Fibroblast of upper back skin (primary cell): ENCODE results near the gene CNGA4.
"Not testable (repeated sequence)": the region's sequence is repeated elsewhere in the genome, so short reads cannot be mapped to it uniquely, and the experiment has no call there.

ENCODE experiments used
- DNase-seq: peaks from one replicate; pipeline ENCODE4 v3.0.0-alpha.2; 2013

Gene CNGA4

DNA sequence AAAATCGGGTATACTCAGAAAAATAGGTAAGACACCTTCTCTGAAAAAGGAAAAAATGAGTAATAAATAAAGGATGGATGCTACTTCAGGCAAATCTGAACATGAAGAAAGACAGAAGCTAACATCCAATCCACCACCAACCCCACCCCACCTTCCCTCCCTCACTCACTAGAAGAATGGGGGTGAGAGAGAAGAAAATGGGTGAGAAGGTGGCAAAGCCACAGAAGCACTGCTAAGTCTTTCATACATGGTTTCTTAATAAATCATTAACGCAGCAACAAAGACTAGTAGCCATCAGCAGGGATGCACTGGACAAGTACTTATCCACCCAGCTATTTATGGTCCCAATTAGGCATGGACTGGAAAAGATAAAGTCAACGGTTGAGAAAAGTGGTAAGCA, 10.4 kb upstream of the CNGA4 start:
- DNase-seq = no peak

DNA sequence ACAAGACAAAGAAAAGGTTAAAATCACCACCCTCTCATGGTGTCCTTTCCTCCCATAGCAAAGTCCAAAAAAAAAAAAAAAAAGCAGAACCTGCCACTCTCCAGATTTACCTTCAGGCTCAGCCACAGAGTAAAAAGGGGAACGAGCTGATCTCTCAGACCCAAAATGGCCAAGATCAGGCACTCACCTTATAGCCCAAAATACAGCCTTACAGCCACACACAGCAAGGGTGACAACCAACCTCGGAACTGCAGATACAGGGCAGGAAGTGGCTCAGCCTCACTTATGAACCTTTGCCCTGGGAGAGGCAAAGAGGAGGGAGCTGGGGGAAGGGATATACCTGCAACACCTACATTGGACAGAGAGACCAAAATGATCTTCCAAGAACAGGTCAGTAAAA, 9.0 kb upstream of the CNGA4 start:
- DNase-seq = no peak

DNA sequence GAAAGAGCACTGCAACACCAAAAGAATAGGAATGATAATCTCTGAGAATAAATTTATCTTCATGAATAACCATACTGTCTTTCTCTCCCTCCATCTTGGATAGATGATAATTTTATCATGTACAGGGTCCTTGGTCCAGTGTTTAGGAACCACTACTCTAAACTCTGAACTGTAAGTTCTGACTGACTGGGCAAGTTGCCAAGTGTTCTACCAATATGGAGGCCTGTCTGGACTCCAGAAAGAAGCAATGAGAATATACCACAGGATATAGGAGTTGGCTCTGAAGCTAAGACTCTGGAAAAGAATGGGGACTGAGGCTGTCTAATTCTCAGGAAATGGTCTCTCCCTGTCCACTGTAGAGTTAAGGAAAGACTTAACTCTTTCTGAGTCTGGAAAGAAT, 6.0 kb upstream of the CNGA4 start:
- DNase-seq = no peak

DNA sequence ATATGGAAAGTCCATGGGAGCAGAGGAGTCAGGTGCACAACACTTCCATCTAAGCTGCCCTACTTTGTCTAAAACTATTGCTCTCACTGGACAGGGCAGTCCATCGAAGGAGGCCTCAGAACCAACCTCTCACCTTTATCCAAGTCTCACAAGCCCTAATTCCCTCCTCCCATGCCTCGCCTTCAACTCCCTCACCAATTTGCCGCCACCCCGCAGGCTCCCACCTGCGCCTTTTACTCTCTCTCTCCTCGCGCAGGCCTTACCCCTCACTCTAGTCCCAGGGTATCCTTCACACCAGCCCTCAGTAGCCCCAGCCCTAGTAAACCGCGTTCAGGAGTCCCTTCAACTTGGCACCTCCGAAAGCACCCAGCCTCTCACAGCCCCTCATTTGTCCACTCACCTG, 4.9 kb upstream of the CNGA4 start:
- no peak for DNase-seq

DNA sequence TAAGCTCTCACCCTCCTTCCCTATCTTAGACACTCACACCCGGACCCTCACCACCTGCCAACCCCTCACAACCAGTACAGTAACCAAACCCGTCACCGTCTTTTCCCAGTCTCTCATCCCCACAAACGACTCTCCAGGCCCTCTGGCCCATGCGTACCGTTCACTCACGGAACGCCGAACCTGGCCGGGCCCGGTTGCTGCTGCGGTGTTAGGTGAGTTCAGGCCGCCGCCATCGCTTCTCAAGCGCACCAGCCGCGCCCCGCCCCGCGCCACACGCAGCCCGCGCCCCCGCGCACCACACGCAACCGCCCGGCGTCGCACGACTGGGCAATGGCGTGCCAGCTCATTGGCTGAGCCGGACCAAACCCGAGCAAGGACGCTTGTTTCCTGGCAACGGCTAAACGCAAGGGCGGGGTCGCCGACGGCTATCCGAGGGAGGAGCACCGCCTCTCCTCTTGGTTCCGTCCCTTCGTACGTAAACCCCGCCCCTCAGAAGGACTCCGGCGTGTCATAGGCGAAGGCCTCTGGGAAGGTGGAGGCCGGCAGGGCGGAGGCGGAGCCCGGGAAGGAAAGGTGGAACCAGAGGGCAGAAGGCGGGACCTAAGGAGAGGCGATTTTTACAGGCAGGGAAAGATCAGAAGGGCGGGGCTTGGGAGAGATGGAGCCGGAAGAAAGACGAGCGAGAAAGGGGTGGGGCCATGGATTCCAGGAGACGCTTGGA, 4.3 kb upstream of the CNGA4 start, which contains the start of gene FHIP1B:
FHIP1B (minus strand) TSS at position 250 of the 721 bp plus-strand sequence. CDS start 10,120 bp downstream, outside the sequence.
- DNase-seq = peak; percentile 100

DNA sequence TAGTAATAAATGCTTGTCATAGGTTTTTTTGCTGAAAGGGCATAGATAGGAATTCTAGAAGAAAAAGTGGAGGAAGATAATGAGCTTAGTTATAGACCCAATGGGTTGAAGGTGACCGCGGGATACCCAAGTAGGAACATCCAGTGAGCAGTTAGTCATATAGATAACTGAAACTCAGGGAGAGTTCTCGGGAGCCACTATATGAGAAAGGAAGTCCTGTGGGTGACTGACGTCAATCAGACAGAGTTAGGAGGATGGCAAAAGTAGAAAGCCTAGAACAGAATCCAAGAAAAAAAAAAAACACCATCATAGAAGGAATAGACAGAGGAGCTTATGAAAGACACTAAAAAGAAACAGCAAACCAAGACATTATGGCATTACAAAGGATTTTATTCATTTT, 1.6 kb upstream of the CNGA4 start:
- DNase-seq = no peak

DNA sequence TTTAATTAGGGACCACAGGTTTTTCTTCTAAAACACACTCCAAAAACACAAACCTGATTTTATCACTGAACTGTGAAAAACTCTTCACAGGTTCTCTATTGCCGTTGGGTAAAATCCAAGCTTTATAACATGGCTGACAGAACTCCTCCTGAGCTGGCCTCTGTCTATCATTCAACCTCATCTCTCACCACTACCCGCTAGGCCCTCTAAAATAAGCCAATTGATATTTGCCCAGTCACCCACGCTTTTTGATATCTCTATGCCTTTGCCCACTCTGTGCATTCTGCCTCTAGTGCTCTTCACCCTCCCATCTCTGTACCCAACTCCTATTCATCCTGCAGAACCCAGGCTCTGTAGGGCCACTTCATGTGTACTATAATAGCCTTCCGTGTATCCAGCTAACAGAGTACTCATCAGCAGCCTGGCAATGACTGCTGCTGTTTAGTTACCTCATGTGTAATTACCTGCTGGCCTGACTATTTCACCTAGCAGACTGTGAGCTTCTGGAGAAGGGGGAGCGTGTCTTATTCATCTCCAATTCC, 1.1 kb upstream of the CNGA4 start:
- DNase-seq = no peak

DNA sequence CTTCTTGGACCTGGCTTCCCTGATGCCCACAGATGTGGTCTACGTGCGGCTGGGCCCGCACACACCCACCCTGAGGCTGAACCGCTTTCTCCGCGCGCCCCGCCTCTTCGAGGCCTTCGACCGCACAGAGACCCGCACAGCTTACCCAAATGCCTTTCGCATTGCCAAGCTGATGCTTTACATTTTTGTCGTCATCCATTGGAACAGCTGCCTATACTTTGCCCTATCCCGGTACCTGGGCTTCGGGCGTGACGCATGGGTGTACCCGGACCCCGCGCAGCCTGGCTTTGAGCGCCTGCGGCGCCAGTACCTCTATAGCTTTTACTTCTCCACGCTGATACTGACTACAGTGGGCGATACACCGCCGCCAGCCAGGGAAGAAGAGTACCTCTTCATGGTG, 1.2 kb downstream of the CNGA4 start:
- no peak for DNase-seq

DNA sequence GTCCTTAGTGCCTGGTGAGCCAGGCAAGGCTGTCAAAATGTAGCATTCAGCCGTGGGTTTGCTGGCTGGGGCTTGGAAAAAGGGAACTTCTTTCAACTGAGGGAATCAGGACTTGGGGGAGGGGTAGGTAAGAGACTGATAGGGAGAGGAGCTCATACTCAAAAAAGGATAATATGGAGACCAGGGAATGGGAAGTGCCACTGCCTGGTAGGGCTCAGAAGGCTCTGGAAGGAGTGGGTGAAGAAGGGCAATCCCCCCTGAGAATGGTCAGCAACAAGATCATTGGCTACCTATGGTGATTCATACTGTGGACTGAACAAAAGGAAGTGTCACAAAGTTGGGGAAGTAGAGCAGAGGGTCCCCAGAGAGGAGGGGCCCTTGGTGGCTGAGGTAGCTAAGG, 1.9 kb downstream of the CNGA4 start:
- DNase-seq = no peak

DNA sequence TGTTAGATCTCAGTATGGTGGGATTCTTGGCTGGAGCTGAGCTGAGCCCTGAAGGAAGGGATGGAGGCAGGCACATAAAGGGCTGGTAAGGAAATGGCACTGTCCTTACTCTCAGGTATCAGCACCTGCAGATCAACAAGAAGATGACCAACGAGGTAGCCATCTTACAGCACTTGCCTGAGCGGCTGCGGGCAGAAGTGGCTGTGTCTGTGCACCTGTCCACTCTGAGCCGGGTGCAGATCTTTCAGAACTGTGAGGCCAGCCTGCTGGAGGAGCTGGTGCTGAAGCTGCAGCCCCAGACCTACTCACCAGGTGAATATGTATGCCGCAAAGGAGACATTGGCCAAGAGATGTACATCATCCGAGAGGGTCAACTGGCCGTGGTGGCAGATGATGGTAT, 2.4 kb downstream of the CNGA4 start:
- no peak for DNase-seq

DNA sequence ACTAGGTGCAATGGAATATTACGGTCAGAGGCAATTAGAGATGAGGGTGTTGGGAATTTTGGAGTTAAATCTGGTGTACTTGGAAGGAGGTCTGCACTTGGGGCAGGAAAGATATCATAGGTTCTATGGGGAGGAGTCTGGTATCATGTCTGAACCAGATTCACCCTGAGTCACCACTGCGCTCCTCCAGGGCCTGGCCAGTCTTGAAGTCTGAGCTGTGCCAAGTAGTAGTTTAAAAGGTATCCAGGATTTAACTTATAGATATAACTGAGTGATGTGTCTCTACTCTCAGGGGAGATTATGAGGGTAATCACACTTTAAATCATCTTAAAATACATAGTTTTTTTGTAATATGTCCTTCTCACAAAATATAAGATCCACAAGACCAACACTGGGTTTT, 6.6 kb downstream of the CNGA4 start:
- DNase-seq = no peak

DNA sequence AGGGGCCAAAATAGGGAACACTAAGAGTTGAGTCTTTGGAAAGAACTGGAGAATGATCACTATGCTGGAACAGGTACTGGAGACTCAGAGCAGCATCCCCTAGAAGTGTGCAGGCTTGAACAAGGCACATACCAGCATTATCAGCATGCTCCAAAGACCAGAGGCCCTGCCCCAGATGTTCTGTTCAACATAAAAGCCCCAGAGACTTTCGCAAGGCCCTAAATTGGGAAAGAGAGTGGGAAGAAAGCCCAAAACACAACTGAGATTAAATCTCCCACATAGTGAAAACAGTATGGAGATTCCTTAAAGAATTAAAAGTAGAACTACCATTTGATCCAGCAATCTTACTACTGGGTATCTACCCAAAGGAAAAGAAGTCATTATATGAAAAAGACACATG, 9.4 kb downstream of the CNGA4 start:
- DNase-seq = peak; percentile 36

DNA sequence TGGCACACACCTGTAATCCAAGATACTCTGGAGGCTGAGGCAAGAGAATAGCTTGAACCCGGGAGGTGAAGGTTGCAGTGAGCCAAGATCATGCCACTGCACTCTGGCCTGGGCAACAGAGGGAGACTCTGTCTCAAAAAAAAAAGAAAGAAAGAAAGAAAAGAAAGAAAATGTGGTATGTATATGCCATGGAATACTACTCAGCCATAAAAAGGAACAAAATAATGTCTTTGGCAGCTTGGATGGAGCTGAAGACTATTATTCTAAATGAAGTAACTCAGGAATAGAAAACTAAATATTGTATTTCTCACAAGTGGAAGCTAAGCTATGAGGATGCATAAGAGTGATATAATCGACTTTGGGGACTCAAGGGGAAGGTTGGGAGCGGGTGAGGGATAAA, 10.0 kb downstream of the CNGA4 start:
- not testable (repeated sequence) for DNase-seq

DNA sequence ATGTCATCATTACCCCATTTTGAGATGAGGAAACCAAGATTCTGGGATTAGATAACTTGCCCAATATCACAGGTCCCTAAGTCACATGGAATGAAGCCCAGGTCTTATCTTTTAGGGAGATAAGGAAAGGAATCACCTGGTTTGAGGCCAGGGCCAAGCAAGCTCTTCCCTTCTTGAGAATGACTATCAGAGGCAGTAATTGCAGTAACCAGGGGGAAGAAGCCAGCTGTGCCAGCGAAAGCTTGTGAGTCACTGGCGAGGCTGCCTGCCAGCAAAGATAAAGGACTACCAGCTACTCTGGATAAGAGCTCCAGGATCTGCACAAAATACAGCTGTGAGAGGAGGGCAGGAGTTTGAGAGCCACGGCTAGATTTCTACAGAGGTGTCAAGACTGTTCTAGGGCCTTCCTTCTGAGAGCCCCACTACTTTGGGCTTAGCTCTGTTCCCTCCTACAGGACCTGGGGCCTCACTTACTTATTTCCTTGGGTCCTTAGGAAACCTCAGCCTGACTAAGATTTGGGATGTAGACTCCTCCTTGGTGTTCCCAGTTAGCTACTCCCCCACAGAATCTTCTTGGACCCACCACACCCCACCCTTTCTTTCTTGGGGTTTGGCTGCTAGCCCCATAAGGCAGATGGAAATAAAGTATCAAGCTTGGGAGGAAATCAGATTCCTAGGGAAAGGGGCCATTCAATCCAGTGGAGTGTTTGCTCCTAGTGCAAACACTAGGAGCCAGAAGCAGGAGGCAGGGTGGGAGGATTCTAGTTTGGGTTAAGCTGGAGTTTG, 11.1 kb downstream of the CNGA4 start:
- peak; percentile 36 for DNase-seq

DNA sequence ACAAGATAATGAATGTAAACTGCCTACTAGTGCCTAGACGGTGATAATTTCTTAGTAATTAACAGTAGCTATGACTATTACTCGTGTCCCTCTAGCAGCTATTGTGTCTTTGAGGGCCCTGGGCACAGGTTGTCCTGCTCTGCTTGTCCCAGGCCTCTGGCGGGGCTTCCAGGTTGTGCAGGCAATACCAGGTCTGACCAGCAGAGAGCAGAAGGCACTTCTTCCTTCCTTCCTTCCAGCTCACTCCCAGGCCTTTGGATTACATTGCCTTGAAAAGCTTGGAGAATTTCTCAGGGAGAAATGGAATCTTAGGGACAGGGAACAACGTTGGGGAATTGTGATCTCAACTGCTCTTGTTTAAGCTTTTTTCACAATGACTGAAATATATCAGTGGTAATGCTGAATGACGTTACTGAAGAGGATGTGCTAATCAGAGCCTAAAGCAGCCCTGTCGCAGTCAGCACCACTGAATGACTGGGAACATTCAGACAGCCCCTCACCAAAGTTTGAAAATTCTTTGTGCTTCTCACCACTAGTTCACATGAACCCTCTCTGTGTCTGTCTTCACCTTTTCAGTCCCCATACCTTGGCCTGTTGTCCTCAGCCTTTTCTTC, 12.3 kb downstream of the CNGA4 start:
- peak; percentile 65 for DNase-seq

DNA sequence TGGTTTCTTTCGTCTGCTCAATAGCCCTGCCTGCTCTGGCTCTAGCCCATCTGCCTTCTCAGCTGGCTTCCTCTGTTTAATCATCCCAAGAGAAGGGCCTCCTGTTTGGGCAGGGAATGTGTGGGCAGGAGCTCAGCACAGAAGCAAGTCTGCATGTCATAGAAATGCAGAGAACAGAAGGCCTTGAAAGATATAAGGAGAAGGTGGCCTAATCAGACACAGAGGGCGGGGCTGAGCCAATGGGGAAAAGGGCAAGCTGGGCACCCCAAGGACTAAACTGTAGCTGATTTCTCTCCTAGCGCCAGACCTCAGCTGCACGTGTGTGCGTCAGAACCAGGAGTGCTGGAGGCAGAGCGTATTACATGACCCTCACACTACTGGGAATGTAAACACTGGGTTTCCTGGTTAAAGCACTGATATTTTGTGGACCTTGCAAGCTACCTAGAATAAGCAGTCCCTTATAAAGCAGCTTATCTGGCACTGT, 13.1 kb downstream of the CNGA4 start:
- no peak for DNase-seq

DNA sequence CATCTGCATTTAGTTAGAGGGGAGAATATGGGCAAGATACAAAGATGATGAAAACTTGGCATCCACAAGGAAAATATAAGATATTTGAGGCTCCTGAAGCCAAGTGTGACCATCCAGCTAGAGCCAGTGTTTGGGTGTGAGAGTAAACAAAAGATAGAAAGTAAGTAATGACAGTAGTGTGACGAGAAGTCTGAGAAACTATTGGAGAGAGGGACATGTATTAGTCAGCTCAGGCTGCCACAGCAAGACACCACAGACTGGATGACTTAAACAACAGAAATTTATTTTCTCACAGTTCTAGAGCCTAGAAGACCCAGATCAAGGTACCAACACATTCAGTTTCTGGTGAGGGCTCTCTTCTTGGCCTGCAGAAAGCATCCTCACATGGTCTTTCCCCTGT, 14.3 kb downstream of the CNGA4 start:
- DNase-seq = no peak

DNA sequence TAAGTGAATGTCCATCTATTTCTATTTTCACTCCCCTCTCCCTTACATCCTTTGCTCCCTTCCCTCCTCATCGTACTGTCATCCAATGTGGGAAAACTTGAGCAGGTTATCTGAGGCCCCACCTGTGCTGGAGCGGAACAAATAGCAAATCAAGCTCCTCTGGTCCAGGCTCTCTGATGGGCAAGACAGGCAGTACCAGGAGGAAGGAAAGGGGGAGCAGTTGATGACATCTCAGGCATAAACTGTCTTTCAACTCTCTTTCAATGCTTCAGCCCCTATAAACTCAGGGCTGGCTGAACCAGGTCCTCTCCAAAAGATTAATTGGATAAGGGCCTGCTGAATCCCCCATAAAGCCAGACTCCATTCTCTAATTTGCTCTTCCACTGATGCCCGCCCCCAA, 19.3 kb downstream of the CNGA4 start:
- DNase-seq = no peak

DNA sequence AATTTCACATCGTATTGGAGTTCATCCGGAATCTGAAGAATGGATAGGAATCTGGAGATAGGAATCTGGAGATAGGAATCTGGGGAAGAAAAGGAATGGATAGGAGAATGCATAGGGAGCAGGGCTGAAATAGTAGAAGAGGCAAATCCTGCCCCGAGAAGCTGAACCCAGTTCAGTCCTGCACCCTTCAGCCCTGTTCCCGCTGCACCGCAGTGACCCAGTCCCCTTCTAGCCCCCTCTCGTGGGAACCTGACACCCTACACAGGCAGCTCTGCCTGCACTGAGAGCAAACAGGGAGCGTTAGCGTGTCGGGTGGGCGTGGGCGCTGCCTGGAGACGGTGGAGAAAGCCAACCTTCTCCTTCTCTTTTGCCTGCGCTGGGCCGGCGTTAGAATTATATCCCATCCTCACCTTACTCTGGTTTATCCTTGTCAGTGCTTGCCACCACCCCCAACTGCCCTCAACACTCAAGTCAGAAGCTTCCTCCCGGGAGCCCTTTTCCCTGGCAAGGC, 19.7 kb downstream of the CNGA4 start:
- DNase-seq = no peak

DNA sequence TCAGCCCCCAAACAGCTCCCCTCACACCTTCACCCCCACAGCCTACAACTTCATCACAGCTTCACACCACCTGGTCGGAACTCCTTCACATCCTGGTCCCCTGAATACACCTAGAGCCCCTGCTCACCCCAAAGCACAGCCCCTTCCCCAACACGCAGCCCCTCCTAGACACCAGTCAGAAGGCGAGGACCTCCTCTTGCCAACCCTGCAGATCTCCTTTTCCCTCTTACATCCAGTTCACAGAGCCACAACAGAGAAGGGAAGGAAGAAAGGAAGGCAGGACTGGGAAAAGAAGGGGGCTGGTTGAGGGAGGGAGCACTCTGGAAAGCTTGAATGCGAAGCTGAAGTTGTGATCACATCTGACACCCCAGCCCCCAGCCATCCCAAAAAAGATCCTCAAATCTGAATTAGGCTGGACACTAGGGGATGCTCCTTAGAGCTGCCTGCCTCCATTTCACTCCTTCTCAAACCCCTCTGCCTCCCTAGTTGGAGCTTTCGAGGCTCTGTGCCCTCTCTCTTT, 21.4 kb downstream of the CNGA4 start:
- DNase-seq = no peak

DNA sequence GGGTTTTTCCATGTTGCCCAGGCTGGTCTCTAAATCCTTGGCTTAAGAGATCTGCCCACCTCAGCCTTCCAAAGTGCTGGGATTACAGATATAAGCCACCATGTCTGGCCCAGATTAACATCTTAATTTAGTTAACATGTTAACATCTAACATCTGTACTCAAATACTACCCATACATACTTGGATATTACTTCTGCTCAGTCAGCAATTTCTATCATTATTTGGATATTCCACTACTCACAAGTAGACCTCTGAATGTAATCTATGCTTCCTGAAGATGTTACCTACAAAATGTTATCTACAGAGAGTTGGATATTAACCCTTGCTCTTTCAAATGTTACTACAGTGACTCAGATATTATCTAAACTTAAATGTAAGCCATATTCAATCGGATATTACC, 24.8 kb downstream of the CNGA4 start:
- DNase-seq = no peak

DNA sequence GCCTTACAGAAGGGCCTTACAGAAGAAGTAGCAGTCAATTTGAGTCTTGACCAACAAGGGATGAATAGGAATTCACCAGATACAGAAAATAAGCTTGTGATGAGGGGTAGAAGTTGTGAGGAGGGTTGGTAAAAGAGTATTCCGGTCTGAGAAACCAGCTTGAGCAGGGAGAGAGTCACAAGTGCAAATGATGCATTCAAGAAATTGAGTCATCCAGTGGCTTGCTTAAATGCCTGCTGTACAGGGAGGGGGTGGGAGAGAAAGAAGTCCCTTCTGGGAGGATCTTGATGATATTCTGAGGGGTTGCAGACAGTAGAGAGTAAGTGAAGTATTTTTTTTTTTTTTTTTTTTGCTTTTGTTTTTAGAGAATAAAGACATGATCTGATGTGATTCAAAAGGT, 29.9 kb downstream of the CNGA4 start:
- no peak for DNase-seq

DNA sequence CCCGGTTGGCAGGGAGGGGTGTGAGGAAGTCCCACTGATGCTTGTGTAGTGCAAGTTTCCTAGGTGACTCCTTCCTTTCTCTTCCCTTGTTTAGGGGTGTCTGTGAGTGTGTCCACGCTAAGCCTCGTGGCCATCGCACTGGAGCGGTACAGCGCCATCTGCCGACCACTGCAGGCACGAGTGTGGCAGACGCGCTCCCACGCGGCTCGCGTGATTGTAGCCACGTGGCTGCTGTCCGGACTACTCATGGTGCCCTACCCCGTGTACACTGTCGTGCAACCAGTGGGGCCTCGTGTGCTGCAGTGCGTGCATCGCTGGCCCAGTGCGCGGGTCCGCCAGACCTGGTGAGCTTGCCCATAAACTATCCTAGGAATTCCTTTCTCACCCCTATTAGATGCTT, 31.1 kb downstream of the CNGA4 start:
- DNase-seq = no peak
